Testis (tissue), 2 donors: ENCODE measurements around the gene CWC22.

Source experiments
- POLR2A ChIP-seq: fragments of 450-650 bp; IDR thresholded peaks from one replicate; pipeline ENCODE4 v1.6.1; 2017; ENCODE audit warnings: antibody characterized with exemption, mild to moderate bottlenecking, moderate library complexity
- TF ChIP-seq, protein P1 (sequence below), 3 experiments: fragments of 450-650 bp in 2 of 3; fragments of 200-600 bp in 1 of 3; sonication (generic) in 1 of 3; IDR thresholded peaks; one replicate each; pipeline ENCODE4 v1.5.1; 2016 to 2019; ENCODE audit warnings: antibody characterized with exemption in 3 of 3, mild to moderate bottlenecking in 2 of 3, moderate library complexity in 1 of 3

DNA sequence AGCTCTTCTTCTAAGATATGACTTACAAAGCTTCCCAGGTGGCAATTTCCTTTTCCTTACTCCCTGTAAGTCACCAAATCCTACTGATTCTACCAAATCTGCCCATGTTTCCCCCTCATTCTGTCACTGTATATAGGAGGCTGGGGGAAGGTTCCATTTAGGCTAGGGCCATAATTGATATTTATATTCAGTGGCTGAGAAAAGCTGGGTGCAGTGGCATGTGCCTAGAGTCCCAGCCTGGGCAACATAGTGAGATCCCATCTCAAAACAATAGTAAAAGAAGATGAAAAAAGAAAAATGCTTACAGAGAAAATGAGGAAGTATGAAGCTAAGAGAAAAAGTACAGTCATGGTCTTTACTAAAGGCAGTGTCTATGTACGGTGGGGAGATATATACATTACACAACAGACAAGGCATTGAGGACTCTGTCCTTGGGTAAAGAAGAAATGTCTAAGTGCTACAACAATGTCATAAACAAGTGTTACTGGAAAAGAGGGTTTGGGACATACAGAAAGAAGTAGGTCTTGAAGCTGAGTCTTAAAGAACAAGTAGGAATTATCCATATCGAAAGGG, 4.8 kb downstream of the CWC22 start:
- TF ChIP-seq, protein P1, sequence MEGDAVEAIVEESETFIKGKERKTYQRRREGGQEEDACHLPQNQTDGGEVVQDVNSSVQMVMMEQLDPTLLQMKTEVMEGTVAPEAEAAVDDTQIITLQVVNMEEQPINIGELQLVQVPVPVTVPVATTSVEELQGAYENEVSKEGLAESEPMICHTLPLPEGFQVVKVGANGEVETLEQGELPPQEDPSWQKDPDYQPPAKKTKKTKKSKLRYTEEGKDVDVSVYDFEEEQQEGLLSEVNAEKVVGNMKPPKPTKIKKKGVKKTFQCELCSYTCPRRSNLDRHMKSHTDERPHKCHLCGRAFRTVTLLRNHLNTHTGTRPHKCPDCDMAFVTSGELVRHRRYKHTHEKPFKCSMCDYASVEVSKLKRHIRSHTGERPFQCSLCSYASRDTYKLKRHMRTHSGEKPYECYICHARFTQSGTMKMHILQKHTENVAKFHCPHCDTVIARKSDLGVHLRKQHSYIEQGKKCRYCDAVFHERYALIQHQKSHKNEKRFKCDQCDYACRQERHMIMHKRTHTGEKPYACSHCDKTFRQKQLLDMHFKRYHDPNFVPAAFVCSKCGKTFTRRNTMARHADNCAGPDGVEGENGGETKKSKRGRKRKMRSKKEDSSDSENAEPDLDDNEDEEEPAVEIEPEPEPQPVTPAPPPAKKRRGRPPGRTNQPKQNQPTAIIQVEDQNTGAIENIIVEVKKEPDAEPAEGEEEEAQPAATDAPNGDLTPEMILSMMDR (IDR thresholded peaks at IDR 0.05): no peak
- no peak for TF ChIP-seq POLR2A
